Stimulated activated CD4-positive, alpha-beta T cell treated with anti-CD3 and anti-CD28 coated beads, Interleukin-4, amount 100 ng/mL, for 4 hours (primary cell): ENCODE data around the gene CHD5.

ENCODE experiments used
- DNase-seq, 2 experiments: peaks; one replicate each; pipeline ENCODE4 v3.0.0-alpha.2; 2020

The CHD5 gene

DNA sequence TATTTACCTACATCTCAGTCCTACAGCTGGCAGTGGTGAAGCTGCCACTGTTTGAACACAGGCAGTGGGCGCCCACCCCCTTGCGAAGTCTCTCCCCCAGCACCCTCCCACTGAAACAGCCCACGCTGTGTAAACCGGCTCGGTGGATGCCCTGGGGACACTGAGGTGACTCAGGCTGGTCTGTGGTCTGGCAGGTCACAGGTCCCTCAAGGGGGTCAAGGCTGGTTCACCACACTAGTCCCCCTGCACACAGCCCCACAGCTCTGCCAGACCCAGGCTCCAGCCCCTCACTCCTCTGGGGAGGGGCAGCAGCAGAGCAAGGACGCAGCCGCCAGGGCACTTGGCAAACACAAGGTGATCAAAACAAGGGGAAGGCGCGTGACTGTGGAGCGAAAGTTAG is 7.6 kb downstream of the CHD5 start:
- no peak for DNase-seq

DNA sequence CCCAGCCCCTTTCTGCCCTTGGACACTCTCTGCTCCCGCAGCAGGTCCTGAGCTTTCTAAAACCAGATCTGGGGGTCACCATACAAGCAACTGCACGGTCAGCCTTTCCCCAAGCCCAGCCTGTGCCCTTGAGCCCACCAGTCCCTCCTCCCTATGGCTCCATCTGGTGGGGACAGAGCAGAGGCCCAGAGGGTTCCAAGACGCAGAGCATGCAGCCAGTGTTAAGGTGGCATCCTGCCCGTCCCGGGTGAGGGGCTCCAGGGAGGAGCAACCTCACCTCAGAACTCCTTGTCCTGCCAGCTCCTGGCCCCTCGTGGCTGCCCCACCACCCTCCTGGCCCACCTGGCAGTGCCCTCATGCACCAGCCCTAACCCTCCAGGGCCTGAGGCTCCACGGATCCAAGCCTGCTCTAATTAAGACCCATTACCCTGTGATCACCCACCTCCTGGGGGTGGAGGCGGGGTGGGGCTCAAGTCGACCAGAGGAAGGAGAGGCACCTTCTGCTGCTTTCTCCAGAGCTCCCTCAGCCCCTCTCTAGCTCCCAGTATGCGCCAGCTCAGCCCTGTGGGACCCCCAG is 8.5 kb downstream of the CHD5 start:
- no peak for DNase-seq

DNA sequence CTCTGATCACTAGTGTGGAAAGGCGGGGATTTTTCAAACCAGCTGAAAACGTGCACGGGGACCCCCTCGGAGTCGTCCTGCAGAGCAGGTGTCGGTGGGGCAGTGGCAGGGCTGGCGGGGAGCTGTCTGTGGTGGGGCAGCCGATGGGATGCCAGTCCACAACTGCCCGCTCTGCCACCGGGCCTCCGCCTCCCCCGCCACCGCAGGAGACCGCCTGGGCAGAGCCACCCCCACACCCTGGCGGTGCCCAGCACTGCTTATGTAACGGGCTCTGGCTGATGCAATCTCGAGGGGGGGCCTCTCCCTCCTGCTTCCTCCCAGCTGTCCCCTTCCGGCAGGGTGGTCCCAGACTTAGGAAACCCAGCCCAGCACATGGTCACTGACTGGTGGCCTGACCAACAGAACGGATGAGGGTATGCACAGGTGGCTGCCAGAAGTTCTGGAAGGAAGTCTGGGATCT is 9.3 kb downstream of the CHD5 start:
- DNase-seq = no peak

DNA sequence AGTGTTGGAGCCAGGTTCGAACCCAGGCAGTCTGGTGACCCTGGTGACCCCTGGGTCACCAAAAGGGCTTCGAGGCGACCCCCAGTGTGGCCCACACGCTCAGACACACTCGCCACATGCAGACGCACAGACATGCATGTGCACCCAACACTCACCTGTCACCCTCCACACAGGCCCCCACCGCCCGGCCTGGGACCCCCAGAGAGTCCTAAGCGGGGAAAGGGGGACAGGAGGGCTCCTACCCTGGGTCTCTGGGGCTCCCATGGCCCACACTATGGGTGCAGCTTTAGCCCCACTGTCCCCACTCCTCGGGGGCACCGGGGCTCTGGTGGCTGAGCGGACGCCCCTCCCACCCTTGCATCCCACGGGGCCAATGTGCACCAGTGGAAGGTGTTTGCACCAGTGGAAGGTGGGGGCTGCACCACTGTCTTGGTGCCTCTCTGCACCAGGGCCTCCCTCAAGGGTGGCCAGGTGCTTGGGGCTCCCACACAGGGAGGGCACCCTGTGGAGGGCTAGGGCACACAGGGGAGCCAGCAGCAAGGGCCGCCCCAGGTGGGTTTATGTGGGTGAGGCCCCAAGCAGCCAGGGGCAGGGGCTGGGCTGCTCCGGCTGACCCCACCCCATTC is 9.9 kb downstream of the CHD5 start:
- DNase-seq = no peak

DNA sequence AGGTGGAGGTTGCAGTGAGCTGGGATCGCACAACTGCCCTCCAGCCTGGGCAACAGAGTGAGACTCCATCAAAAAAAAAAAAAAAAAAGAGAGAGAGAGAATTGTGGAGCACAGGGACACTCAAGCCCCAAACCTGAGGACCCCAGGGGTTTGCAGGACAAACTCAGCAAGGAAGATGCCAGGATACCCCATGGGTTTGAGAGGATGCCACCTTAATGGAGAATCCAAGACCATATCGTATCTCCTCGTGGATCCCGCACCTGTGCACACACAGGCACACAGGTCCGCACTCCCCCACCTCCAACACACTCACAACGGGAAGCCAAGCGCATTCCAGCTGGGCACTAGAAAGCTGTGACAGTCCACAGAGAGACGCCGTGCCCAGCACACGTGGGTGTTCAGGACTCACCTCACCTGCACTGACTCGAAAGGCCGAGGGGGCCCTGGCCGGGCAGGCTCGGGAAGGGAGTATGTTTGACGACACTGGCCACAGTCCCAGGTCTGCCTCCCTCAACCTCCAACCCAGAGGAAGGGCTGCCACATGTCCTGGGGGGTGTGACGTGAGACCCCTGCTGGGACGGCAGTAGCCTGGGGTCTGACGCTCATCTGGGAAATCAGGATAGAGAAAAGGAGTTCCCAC is 11.1 kb downstream of the CHD5 start:
- DNase-seq = no peak

DNA sequence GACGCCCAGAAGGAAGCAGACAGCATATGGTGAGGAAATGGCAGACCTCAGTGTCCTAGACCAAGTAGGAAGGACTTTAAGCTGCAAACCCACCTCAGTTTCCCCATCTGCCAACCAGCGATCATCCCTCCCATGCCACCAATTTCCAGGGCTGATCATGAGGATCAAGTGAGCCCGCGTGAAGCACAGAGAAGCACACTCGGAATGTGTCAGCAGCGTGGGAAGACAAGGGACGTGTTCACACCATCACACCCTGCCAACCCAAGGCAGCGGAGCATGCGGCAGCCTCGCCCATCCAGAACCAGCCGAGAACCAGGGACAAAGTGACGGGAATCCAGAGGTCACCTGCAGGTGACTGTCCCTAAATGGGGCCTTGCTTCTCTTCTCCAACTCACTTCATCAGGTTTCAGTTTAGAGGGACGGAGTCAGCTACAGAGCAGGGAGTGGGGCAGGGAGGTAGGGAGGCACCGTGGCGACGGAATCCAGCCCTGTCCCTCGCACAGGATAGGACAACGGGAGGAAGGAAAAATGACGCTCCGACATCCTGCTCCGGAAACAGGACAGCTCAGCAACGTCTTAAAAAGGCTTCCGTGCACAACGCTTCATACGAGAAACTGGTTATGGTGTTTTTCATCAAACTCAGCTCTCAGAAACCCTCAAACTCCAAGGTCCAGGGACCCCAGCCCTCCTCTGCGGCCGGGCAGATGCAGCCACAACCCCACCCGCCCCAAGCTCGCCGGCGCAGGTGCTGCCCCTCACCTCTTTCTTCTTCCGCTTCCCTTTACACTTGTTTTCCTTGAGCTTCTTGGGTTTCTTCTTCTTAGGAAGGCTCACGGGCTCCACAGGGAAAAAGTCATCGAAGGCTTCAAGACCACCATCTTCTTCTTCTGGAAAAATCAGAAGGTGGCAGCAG is 12.5 kb downstream of the CHD5 start:
- DNase-seq = no peak

DNA sequence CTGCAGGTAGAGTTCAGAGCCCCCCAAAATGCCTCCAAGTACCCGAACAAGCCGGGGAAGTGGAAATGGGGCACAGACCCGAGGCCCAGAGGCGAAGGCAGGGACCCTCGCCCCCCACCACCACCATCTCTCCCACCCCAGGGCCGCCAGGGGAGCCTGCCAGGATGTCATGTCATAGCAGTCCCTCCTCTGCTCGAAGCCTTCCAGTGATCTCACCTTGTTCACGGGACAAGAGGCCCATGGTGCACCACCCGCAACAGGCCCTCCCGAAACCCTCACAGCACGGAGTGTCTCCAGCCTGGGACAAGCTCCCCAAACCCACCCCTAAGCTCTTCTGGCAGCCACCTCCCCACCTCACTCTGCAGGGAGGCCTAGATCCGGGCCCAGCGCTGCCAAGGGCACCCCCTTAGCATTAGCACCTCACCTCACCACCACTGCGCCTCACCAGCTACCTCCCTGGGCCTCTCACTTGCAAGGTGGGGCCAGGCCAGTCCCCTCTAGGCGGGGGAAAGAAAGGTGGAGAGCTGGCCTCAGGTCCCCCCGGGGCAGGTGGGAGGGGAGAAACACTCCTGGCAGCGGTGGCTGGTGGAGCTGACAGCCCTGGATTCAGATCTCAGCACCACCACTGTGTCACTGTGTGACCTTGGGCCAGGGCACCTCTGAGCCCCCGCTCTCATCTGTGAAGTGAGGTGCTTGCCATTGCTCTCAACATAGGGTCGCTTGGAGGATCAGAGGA is 13.3 kb downstream of the CHD5 start:
- DNase-seq = no peak

DNA sequence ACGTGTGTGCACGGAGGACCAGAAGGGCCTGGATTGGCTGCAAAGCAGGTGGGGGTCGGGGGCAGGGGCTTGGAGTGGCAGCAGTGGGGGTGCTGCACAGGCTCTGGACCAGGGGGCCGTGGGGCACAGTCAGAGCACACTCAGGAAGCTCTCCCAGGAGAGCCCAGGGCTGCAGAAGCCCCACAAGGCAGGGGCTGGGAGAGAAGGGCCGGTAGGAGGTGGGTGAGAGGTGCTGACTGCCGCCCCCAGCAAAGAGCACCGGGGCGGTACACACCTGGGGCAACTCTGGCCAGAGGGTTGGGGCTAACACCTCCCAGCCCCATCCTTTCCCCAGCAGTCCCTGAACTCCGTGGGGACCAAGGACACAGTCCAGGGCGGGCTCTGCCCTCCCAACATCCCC is 13.9 kb downstream of the CHD5 start:
- DNase-seq = no peak

DNA sequence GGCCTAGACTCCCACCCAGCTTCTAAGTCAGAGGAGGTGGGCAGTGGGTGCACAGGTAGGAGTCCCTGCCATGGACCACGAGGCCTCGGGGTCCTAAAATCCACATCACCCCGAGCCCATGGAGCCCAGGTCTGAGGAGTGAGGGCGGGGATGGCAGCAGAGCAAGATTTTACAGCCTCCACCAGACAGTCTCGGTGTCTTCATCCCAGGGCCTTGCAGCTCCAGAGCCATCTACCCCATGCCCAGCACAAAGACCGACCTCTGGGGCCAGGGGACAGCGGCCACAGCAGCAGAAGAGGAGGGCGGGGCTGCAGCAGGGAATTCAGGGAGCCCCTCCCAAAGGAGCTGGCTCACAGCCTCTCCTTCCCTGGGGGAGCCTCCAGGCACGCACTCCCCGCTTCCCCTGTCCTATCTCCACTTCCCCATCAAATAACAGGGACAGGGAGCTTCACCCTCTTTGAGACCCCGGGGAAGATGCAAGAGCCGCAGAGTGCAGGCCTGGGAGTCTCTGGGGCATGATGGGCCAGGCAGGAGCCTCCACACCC is 14.6 kb downstream of the CHD5 start:
- DNase-seq = no peak

DNA sequence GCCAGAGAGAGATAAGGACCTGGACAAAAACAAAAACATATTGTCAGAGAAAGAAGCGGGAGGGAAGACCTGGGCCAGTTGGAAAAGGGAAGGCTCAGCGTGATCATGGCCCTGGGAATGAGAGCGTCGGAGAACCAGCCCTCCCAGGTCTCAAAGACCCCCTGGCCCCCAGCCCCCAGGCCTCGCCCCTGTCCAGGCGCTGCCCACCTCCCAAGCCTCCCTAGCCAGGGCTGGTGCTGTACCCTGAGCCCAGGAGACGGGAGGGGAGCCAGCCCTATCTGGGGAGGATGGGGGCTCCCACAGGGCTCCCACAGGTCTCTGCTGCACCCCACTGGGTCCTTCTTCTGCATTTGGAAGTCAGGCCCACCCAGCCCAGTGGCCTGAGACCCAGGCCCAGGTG is 15.1 kb downstream of the CHD5 start:
- no peak for DNase-seq

DNA sequence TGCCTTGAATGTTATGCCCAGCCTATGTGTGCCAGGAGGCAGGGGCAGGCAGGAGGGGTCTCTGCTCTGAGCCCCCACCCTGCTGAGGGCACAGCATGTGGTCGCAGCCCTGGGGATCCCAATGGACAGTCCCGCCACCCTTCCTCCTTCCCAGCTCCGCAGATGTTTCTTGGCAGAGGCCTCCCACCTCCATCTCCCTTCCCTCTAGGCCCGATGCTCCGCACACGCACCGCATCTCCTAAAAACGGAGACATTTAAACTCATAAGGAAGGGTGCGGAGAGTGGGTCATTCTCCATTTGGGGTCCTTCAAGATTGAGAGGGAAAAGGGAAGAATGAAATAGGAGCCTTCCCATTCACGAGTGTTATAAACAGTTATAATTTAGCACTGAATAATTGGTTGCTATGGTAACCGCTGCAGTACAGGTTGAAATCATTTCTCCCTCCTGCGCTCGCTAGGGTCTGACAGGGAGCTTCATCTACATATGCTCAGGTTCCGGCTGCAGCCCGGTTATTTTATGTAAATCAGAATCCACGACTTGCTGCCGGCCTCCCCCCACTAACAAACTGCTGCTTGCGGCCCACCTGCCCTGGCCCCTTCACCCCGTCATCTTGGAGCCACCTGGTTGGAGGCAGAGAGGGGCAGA is 16.0 kb downstream of the CHD5 start:
- no peak for DNase-seq

DNA sequence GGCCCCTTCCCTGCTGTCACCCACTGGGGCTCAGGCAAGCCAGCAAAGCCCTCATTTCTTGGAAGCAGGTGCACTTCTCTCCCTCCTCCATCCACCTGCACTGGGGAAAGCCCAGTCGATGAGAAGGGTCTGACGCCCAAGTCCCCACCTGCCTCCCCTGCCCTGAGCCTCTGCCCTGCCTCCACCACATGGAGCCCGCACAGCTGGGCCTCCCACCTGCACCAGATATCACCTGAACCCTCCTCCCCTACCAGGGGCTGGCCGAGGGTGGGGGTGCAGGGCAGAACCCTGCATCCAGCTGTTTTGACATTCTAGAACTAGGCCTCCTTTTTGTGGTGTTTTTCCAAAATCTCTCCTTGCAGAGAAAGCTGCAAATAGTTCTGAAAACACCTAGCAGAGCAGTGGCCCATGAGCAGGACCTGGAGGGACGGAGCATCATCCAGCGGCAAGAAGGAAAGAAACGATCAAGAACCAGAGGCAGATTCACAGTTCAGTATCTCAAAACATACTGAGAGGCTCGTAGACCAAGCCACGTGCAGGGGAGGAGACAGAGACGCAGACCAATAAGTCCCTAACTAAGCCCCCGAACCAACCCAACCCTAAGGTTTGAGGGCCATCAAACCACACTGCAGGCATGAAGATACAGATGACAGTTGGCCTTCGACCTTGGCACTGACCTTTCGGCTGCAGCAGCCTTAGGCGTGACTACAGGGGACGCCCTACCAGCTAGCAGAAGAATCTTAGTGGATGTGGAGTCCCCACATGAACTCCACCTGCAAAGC is 16.7 kb downstream of the CHD5 start:
- DNase-seq = no peak

DNA sequence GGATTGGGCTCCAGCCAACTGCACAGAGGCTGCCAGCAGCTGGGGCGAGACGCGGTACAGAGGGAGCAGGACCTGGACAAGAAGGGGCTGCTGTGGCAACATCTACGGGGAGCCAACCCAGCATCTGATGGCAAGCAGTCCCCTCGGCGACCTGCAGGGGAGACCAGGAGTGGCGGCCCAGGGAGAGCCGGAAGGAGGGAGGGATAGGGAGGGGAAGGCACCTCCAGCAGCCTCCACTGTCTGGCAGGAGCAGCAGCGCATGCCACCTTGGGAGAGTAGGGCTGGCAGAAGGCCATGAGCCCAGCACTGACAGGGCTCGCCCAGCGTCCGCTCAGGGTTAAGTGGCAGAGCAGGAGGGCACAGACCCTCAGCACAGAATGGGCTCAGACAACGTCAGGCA is 17.3 kb downstream of the CHD5 start:
- no peak for DNase-seq

DNA sequence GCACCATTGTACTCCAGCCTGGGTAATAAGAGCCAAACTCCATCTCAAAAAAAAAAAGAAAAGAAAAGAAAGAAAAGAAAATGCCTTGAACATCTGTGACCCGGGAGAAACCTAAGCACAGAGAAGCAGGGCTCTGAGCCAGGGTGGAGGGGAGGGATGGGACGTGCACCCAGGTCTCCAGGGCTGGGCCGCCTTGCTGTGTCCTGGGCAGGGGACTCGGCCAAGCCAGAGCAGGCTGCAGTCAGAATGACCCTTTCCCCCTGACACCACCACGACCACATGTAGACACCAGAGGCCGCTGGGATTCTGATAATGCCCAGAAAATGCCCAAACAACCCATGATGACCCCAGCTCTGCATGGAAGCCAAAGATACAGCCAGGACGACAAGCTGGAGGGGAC is 17.8 kb downstream of the CHD5 start:
- DNase-seq = no peak

DNA sequence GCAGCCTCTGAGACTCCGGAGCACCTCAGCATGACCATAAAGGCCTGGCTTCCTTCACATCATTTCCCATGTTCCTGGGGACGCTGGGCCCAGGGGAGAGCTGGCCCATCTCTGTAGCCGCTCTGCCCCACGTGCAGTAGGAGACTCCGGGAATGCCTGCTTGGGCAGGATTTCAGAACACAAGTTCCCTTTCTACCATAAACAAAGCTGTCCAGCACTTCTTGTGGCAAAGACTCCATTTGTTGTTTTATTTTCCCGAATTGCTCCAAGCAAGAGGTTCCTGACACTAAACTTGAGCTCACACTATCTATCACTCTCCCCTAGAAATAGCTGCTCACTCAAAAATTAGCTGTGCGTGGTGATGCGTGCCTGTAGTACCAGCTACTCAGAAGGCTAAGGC is 21.9 kb downstream of the CHD5 start:
- DNase-seq = no peak

DNA sequence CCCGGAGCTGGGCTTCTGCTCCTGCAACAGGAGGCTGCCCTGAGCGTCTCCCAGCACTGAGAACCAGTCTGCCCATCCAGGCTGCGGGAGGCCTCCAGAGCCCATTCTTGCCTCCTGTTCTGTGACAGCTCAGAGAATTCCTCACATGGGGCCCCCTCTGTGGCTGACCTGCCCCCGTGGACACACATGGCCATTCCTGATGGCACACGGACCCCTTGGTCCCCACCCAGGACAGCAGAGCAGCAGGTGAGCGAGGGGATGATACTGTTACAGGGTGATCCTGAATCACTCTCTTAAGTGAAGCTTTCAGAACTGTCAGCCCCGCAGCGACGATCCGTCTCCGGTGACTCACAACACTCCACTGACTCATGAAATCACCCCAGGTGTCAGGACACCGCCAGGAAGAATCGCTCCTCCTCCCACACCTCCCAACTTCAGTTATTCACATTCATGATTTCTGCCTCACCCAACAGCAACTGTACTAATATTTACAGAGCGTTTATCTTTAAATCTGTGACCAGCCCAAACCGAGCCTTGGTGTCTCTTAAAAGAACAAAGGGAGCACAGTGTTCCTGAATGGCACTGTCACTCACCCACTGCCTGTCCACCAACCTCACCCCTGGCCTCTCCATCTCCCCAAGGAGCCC is 22.5 kb downstream of the CHD5 start:
- peak in 1 of 2 experiments; percentile 38 for DNase-seq

DNA sequence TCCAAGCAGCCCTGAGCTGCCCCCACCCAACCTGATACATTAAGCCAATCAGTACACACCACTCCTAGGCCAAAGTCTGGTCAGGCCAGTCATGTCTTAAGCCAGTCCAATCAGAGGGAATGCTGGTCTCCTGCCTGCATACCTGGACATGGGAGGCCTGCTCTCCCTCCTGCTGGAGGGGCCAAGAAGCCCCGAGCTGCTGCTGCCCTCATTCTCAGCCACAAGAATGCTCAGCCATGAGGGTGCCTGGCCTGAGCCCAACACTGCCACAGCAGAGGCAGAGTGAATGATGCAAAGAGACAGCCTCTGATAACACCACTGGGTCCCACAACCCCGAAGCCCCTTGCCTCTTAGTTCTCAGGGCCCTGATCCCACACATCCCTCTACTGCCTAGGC is 23.0 kb downstream of the CHD5 start:
- no peak for DNase-seq

DNA sequence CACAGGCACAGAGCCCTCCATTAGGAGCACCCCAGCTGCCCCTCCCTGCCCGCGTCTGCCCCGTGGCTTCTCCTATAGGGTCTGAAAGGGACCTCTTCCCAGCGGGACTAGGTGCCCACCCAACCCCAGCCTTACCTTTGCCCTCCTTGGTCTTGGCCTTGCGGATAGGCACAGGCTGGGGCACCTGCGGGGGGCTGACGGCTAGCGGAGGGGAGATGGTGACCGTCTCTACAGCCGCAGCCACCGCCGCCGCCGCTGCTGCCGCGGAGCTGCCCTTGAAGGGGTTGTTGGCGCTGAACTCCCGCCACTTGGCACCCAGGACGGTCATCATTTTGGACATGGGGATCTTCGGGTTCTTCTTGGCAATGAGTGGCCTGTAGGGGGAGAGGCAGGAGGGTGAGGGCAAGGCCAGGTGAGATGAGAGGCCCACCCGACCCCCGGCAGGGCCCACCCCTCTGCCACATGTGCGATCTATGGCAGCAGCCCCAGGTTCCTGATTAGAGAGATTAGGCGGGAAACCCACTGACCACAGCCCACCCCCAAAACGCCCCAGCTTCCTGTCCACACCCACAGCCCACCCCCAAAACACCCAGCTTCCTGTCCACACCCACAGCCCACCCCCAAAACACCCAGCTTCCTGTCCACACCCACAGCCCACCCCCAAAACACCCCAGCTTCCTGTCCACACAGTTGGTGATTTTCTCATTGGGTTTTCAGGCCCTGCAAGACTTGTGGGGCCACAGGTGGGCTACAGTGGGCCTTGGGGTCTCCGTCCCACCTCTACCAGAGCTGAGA is 25.4 kb downstream of the CHD5 start:
- DNase-seq = no peak

DNA sequence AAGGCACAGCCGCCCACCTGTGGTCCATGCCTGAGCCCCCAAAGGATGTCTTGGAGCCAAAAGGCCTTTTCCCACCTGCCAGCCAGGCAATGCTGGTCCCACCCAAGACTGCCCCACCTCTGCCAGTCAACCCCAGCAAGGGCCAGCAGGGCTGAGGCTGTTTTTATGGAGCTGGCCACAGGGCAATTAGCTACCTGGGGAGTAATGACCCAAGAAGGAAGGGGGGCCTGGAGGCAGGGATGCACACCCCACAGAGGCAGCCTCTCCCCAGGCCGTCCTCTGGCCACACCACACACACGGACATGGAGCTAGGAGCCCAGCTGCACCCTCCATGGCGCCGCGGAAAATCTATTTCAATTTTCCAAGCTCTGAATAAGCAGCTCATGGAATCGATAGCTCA is 27.2 kb downstream of the CHD5 start:
- DNase-seq = no peak

DNA sequence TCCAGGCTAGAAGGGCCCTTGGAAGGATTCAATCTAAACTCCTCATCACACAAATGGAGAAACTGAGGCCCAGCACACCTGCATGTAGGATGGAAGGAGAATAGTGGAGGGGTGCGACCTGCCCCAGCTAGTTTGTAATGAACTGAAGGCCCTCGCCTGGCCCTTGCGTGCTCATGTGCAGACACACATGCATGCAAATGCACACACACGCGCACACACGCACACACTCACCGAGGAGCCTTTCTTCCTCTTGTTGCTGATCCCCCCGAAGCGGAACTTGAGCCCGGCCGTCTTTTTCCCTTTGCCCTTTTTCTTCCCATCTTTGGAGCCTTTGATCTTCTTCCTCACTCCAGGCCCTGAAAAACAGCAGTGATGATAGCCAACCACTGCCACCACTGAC is 27.9 kb downstream of the CHD5 start:
- DNase-seq = no peak
